HEK293T (cell line): ENCODE data around the gene DBX2.

Experiments used
- CTCF ChIA-PET: fragments of 350-600 bp; formaldehyde crosslinking; extraction: SDS; loops from one replicate; lab custom pipeline; 2021; ENCODE audit warnings: antibody characterized with exemption, inconsistent platforms; lab: Yijun Ruan, JAX
- POLR2A ChIA-PET: fragments of 350-600 bp; formaldehyde crosslinking; extraction: SDS; loops from one replicate; lab custom pipeline; 2020; ENCODE audit warnings: antibody characterized with exemption, inconsistent platforms; lab: Yijun Ruan, JAX
- DNase-seq: peaks from one replicate; pipeline ENCODE4 v3.0.0; 2012; ENCODE audit warnings: mixed read lengths; ENCODE audit errors: extremely low spot score
- ARNT ChIP-seq: fragments of 450-650 bp; IDR thresholded peaks from 2 replicates; pipeline ENCODE4 v1.6.1; 2017; ENCODE audit warnings: mild to moderate bottlenecking
- BHLHE40 ChIP-seq: fragments of 450-650 bp; IDR thresholded peaks from 2 replicates; pipeline ENCODE4 v1.6.1; 2016; ENCODE audit warnings: mild to moderate bottlenecking, moderate library complexity, borderline replicate concordance
- CTBP1 ChIP-seq: fragments of 450-650 bp; IDR thresholded peaks from 2 replicates; pipeline ENCODE4 v1.6.1; 2016; ENCODE audit warnings: borderline replicate concordance
- ELF4 ChIP-seq: fragments of 450-650 bp; IDR thresholded peaks from 2 replicates; pipeline ENCODE4 v1.6.1; 2017; ENCODE audit warnings: antibody characterized with exemption
- FOXA1 ChIP-seq: fragments of 450-650 bp; IDR thresholded peaks from 2 replicates; pipeline ENCODE4 v1.6.1; 2016; ENCODE audit warnings: mild to moderate bottlenecking
- FOXK2 ChIP-seq: fragments of 450-650 bp; IDR thresholded peaks from 2 replicates; pipeline ENCODE4 v1.6.1; 2016; ENCODE audit warnings: mild to moderate bottlenecking
- FOXM1 ChIP-seq: fragments of 450-650 bp; IDR thresholded peaks from 2 replicates; pipeline ENCODE4 v1.6.1; 2017; ENCODE audit warnings: mild to moderate bottlenecking, borderline replicate concordance
- HDGF ChIP-seq: fragments of 450-650 bp; IDR thresholded peaks from 2 replicates; pipeline ENCODE4 v1.6.1; 2017; ENCODE audit warnings: antibody characterized with exemption, borderline replicate concordance
- L3MBTL2 ChIP-seq: fragments of 450-650 bp; conservative IDR thresholded peaks from 2 replicates; pipeline ENCODE4 v1.6.1; 2016; ENCODE audit warnings: mild to moderate bottlenecking
- LEF1 ChIP-seq: fragments of 450-650 bp; IDR thresholded peaks from 2 replicates; pipeline ENCODE4 v1.6.1; 2017; ENCODE audit warnings: mild to moderate bottlenecking, borderline replicate concordance
- NFRKB ChIP-seq: fragments of 450-650 bp; IDR thresholded peaks from 2 replicates; pipeline ENCODE4 v1.6.1; 2016; ENCODE audit warnings: mild to moderate bottlenecking, moderate library complexity
- SP1 ChIP-seq: fragments of 450-650 bp; IDR thresholded peaks from 2 replicates; pipeline ENCODE4 v1.6.1; 2017
- SUZ12 ChIP-seq: fragments of 450-650 bp; IDR thresholded peaks from 2 replicates; pipeline ENCODE4 v1.6.1; 2016; ENCODE audit warnings: mild to moderate bottlenecking
- TARDBP ChIP-seq: fragments of 450-650 bp; IDR thresholded peaks from 2 replicates; pipeline ENCODE4 v1.6.1; 2016
- ZNF384 ChIP-seq: fragments of 450-650 bp; IDR thresholded peaks from 2 replicates; pipeline ENCODE4 v1.6.1; 2016
- TF ChIP-seq, protein P1 (sequence below): fragments of 450-650 bp; IDR thresholded peaks from 2 replicates; pipeline ENCODE4 v1.6.1; 2016

Gene DBX2

DNA sequence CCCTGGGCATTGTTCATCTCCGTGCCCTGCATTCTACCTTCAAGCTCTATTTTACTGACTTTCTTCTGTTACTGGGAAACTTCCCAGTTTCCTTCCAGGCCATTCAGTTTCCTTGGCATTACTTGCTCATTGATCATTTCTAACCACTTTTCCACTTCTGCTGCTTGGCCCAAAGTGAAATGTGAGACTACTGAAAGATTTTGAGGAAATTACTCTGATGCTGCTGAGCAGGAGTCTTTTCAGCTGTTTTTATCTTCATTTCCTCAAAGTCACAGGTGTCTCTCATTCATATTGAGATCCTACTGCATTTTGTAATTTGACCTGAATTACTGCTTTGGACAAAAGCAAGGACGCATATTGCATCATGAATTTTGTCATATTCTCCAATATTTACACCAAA is 26.4 kb upstream of the DBX2 start:
- DNase-seq, result no peak
- no peak for TF ChIP-seq CTBP1
- CTCF ChIA-PET, result no interaction called here
- POLR2A ChIA-PET, result no interaction called here

DNA sequence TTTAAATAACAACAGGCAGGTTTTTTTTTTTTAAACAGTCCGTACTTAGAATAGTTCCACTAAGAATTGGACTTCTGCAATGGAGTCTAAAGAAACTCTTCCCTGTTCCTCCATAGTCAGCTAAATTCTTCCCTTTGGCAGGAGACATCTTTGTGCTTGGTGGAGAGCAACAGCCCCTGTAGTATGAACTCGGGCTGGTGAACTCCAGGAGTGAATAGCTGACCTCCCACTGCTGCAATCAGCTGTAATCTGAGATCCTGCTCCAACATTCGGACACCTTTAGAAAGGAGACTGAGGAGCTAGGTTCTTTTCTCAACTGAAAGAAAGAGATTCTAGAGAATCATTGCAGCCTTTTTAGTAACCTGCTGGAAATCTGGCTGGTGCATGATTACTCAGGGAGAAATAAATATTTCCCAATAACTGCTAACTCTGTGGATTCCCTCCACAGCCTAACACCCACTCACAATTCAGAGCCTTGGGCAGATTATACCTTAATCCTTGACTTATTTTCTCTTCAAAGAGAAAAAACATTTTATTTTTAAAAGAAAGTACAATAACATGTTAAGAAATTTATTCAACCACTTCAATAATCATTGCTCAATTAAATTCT is 25.6 kb upstream of the DBX2 start:
- peak; percentile 17 for DNase-seq
- no peak for TF ChIP-seq ZNF384
- ChIA-PET POLR2A (no interaction called here), CTCF (interaction anchor here (0.7 kb wide), 1 partner anchor 103 kb away, joined by 3 read pairs; no protein-coding TSS in a partner anchor)

DNA sequence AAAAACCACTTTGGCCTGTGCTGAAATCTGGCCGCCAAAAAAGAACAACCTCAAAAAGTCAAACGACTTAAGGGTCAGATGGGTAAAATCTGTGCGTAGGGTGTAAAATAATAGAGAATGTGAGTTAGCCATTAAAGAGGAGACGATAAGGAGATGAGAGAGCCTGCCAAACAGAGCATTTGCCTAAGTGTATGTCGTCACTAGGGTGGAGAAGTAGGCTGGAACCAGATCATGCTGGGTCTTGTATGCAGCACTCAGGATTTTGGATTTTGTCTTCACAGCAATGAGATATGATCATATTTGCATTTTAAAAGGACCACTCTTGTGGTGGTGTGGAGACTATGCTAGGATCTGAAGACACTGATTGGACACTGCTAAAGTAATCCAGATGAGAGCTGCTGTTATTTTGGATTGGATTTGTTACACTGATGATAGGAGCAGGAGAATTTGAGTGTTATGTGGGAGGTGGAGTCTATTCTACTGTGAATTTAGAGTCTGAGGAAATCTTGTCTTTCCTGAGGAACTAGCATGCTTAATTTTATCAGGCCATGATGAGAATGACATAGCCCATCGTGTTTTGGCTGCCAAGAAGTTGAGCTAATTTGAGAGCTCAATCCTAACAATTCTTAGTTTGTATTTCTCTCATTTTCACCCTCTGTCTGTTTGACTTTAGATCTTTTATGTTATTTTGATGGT is 24.8 kb upstream of the DBX2 start:
- ChIA-PET POLR2A (no interaction called here), CTCF (interaction anchor here (0.7 kb wide), 1 partner anchor 103 kb away, joined by 3 read pairs; no protein-coding TSS in a partner anchor)
- no peak for DNase-seq
- TF ChIP-seq SP1 (no peak), BHLHE40 (no peak), SUZ12 (no peak), FOXK2 (no peak), HDGF (no peak), FOXM1 (no peak), ZNF384 (no peak), LEF1 (no peak), FOXA1 (no peak), ELF4 (no peak), TARDBP (no peak)

DNA sequence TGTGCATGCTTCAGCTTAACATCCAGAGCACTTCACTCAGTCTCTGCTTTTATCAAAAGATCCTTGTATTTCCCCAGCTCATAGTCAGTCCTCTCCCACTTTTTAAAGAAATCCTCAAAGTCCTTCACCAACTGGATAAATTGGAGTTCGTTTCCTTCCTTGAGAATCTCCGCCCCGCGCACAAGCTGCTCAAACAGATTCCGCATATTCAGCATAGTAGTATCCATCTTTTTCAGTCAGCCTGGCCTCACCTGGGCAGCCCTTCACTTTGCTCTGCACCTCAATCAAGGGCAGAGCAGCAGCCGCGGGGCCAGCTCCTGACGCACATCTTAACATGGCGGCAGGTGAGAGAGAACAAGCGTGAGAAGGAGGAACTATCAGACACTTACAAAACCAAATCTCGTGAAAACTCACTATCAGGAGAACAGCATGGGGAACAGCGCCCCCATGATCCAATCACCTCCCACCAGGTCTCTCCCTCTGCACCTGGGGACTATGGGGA is 14.3 kb upstream of the DBX2 start:
- DNase-seq, result no peak
- TF ChIP-seq ELF4 (no peak), FOXK2 (no peak)
- TF ChIP-seq, protein P1, sequence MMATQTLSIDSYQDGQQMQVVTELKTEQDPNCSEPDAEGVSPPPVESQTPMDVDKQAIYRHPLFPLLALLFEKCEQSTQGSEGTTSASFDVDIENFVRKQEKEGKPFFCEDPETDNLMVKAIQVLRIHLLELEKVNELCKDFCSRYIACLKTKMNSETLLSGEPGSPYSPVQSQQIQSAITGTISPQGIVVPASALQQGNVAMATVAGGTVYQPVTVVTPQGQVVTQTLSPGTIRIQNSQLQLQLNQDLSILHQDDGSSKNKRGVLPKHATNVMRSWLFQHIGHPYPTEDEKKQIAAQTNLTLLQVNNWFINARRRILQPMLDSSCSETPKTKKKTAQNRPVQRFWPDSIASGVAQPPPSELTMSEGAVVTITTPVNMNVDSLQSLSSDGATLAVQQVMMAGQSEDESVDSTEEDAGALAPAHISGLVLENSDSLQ, result no peak
- ChIA-PET POLR2A (no interaction called here), CTCF (no interaction called here)

- ChIA-PET CTCF (no interaction called here), POLR2A (no interaction called here)
- no peak for TF ChIP-seq SUZ12
- TF ChIP-seq NFRKB, result no peak
- TF ChIP-seq FOXA1, result no peak
- TF ChIP-seq, protein P1, result no peak
- no peak for TF ChIP-seq ZNF384
- no peak for TF ChIP-seq CTBP1
- TF ChIP-seq HDGF, result no peak
- DNase-seq, result no peak
Observed at GRCh38 chr12:45060976-45061375, 10.1 kb upstream of the DBX2 start.

GRCh38 chr12:45051572-45052125 is 750 bp upstream of the DBX2 start:
- TF ChIP-seq FOXA1, result no peak
- no peak for TF ChIP-seq FOXM1
- TF ChIP-seq ELF4, result no peak
- no peak for TF ChIP-seq ARNT
- no peak for TF ChIP-seq FOXK2
- TF ChIP-seq SP1, result no peak
- no peak for TF ChIP-seq L3MBTL2
- no peak for TF ChIP-seq LEF1
- TF ChIP-seq, protein P1, result no peak
- no peak for TF ChIP-seq CTBP1
- no peak for TF ChIP-seq BHLHE40
- TF ChIP-seq TARDBP, result no peak
- no peak for TF ChIP-seq NFRKB
- no peak for TF ChIP-seq SUZ12
- no peak for TF ChIP-seq ZNF384
- no peak for TF ChIP-seq HDGF
- ChIA-PET POLR2A (no interaction called here), CTCF (interaction anchor here (0.7 to 1.2 kb wide), 2 partner anchors 103 to 1726 kb away, joined by 4 read pairs; no protein-coding TSS in a partner anchor)
- peak; percentile 14 for DNase-seq
